AG20443 (cell line): Measurements from ENCODE around the gene SLC38A10.

Experiments used
- DNase-seq: peaks from one replicate; pipeline ENCODE4 v3.0.0; 2012; ENCODE audit warnings: low spot score, mixed read lengths

The SLC38A10 gene

GRCh38 chr17:81295031-81295675 lies at the start of gene SLC38A10:
TSS of gene SLC38A10 (minus strand) at chr17:81295307. CDS start at chr17:81294921, 386 bp downstream.
- peak; percentile 97 for DNase-seq

GRCh38 chr17:81342269-81343070 lies 47.4 kb upstream of the SLC38A10 start:
- DNase-seq, result no peak

GRCh38 chr17:81341516-81342268 lies 46.6 kb upstream of the SLC38A10 start:
- no peak for DNase-seq

- DNase-seq, result no peak
Observed at GRCh38 chr17:81340607-81341515, 45.8 kb upstream of the SLC38A10 start.

- DNase-seq, result no peak
Observed at GRCh38 chr17:81339534-81340296, 44.6 kb upstream of the SLC38A10 start.

- DNase-seq, result no peak
Observed at GRCh38 chr17:81339191-81339533, 44.1 kb upstream of the SLC38A10 start.

- DNase-seq, result no peak
Observed at GRCh38 chr17:81338274-81339190, 43.4 kb upstream of the SLC38A10 start.

- DNase-seq, result no peak
Observed at GRCh38 chr17:81337476-81337879, 42.4 kb upstream of the SLC38A10 start.

GRCh38 chr17:81336930-81337325 lies 41.8 kb upstream of the SLC38A10 start:
- DNase-seq, result no peak

- DNase-seq, result no peak
Observed at GRCh38 chr17:81336296-81336929, 41.3 kb upstream of the SLC38A10 start.

- DNase-seq, result no peak
Observed at GRCh38 chr17:81335773-81336157, 40.7 kb upstream of the SLC38A10 start.

- no peak for DNase-seq
Observed at GRCh38 chr17:81334987-81335772, 40.1 kb upstream of the SLC38A10 start.

GRCh38 chr17:81334391-81334901 lies 39.3 kb upstream of the SLC38A10 start:
- DNase-seq, result no peak

- DNase-seq, result no peak
Observed at GRCh38 chr17:81333616-81334368, 38.7 kb upstream of the SLC38A10 start.

GRCh38 chr17:81332914-81333528 lies 37.9 kb upstream of the SLC38A10 start:
- no peak for DNase-seq

GRCh38 chr17:81332118-81332834 lies 37.2 kb upstream of the SLC38A10 start:
- DNase-seq, result no peak
